Choroid plexus epithelial cell (primary cell): ENCODE results near the gene ZNF559.

Experiments used
- DNase-seq: peaks from one replicate; pipeline ENCODE4 v3.0.0-alpha.2; 2010; ENCODE audit warnings: low read depth
- H3K4me3 ChIP-seq: 2 replicates; pipeline ENCODE4 v1.5.1; 2011; ENCODE audit warnings: low read depth, mild to moderate bottlenecking, control low read depth, low read length, moderate library complexity
- TF ChIP-seq, protein P1 (sequence below): conservative IDR thresholded peaks from 2 replicates; pipeline ENCODE4 v1.5.1; 2011; ENCODE audit warnings: low read depth, mild to moderate bottlenecking, control low read depth, inconsistent platforms, low read length, moderate library complexity

ZNF559 gene

DNA sequence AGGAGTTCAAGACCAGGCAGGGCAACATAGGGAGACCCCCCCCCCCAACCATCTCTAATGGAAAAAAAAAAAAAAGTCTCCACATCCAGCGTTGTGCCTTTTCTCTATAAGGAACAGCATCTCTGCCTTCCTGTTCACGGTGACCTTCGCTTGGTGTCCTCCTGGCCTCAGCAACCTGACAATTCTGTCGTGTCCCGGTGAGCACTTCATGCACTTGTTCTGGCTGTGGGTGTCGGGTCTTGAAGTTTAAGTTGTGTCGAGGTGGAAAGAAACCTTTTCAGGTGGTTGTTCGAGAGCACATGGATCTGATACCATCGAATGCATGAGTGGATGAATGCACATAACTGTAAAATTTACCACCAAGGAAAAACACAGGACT lies 594 bp downstream of the ZNF559 start:
- peak overlapping the region; percentile 83 for H3K4me3 ChIP-seq
- TF ChIP-seq, protein P1, sequence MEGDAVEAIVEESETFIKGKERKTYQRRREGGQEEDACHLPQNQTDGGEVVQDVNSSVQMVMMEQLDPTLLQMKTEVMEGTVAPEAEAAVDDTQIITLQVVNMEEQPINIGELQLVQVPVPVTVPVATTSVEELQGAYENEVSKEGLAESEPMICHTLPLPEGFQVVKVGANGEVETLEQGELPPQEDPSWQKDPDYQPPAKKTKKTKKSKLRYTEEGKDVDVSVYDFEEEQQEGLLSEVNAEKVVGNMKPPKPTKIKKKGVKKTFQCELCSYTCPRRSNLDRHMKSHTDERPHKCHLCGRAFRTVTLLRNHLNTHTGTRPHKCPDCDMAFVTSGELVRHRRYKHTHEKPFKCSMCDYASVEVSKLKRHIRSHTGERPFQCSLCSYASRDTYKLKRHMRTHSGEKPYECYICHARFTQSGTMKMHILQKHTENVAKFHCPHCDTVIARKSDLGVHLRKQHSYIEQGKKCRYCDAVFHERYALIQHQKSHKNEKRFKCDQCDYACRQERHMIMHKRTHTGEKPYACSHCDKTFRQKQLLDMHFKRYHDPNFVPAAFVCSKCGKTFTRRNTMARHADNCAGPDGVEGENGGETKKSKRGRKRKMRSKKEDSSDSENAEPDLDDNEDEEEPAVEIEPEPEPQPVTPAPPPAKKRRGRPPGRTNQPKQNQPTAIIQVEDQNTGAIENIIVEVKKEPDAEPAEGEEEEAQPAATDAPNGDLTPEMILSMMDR: no peak
- DNase-seq: peak; percentile 2

DNA sequence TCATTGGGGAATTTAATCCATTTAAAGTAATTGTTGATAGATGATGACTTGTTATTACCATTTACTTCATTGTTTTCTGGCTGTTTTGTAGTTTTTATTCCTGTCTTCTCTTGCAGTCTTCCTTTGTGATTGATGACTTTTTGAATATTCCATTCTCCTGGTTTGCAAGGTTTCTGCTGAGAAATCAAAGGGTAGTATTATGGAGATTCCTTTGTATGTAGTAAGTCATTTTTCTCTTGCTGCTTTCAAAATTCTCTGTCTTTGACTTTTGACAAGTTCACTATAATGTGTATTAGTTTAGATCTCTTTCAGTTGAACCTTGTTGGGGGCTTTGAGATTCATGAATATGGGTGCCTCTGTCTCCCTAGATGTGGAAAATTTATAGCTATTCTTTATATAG lies 6.0 kb downstream of the ZNF559 start:
- DNase-seq: no peak
- no peak overlapping the region for H3K4me3 ChIP-seq
- TF ChIP-seq, protein P1: no peak

DNA sequence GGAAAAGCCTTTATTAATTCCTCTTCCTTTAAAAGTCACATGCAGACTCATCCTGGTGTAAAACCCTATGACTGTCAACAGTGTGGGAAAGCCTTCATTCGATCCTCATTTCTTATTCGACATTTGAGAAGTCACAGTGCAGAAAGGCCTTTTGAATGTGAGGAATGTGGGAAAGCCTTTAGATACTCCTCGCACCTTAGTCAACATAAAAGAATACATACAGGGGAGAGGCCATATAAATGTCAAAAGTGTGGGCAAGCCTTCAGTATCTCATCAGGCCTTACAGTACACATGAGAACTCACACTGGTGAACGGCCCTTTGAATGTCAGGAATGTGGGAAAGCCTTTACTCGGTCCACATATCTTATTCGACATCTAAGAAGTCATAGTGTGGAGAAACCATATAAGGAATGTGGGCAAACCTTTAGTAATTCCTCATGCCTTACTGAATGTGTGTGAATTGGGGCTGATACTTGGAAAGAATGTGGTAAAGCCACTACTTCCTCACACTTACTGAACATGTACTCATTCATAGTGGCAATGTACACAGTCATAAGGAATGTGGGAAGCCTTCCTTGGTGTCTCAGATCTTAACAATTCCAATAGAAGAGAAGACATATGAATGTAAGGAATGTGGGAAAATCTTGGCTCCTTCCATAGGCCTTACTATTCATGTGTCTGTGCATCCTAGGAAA lies 18.8 kb downstream of the ZNF559 start:
- H3K4me3 ChIP-seq: no peak overlapping the region
- DNase-seq: peak; percentile 2
- TF ChIP-seq, protein P1: no peak

DNA sequence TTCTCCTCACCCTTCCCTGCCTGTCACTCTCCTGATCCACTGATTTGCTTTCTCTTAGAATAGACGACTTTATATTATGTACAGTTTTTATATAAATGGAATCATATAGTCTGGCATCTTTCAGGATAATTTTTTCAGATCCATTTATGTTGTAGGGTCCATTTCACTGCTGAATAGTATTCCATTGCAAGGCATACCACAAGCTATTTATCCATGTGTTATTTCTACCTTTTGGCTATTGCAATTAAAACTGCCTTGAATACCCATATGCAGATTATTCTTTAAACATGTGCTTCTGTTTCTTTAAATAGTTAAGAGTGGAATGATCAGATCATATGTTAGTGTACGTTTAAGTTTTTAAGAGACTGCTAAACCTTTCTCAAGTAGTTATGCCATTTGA lies 21.0 kb downstream of the ZNF559 start:
- TF ChIP-seq, protein P1: no peak
- no peak overlapping the region for H3K4me3 ChIP-seq
- no peak for DNase-seq

DNA sequence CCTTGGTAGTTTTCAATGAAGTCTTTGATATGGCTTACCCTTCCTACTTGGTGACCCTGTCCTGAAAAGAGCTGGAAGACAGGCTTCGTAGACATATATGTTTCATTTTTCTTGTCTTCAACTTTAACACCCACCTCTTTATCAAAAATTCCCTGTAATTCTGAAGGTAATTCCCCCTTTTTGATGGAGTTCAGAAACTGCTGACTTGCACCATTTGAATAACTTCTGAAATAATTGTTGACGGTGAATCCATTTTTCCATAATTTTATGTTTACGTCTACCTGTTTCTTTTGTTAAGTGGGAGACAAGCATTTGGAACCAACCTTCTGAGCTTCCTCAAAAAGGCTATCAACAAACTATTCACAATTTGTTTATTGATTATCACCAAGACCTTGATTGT lies 24.3 kb downstream of the ZNF559 start:
- DNase-seq: no peak
- H3K4me3 ChIP-seq: no peak overlapping the region
- TF ChIP-seq, protein P1: no peak

DNA sequence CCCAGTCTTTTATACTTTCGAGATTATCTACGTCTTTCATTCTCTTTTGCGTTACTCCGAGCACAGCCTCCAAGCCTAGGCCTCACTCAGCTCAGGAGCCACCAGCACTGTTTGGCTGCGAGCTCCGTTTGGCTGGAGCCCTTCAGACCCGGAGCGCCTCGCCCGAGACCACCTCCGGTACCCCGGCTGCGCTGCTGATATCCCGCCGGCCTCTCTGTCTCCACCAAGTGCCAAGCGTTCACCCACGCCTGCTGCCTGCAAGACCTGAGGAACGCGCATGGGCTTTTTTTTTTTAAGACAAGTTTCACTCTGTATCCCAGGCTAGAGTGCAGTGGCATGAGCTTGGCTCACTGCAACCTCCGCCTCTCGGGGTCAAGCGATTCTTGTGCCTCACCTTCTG lies 24.7 kb downstream of the ZNF559 start:
- no peak for DNase-seq
- TF ChIP-seq, protein P1: no peak
- no peak overlapping the region for H3K4me3 ChIP-seq

DNA sequence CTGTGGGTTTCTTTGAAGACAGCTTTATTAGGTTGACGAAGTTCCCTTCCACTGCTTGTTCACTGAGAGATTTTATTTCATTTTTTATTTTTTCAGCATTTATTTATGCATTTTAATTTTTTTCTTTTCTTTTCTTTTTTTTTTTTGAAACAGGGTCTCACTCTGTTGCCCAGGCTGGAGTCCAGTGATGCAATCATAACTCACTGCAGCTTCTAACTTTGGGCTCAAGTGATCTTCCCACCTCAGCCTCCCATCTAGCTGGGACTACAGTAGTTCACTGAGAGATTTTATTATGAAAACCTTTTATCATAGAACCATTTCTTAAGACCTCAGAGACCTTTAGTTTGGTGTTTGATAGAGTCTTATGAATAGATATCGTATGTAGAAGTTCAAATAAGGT lies 28.5 kb downstream of the ZNF559 start:
- H3K4me3 ChIP-seq: no peak overlapping the region
- no peak for DNase-seq
- TF ChIP-seq, protein P1: no peak
